ENCODE data around the gene GPR32.
"Not testable (repeated sequence)": the region's sequence is repeated elsewhere in the genome, so short reads cannot be mapped to it uniquely, and the experiment has no call there.

Gene GPR32

GRCh38 chr19:50768277-50768676 is 2.0 kb upstream of the GPR32 start:
- H3K9me3 ChIP-seq (ENCODE audit: control insufficient read depth, insufficient read depth, low read length) = no peaks in the 10 kb centered on the region
- H3K79me2 ChIP-seq (ENCODE audit: control insufficient read depth, low read length) = no peaks in the 10 kb centered on the region
- H3K27ac ChIP-seq (ENCODE audit: low read depth, low read length) = no peak overlapping the region
- no peak overlapping the region for H3K4me3 ChIP-seq (ENCODE audit: low read length)
- no peaks in the 10 kb centered on the region for H3K27me3 ChIP-seq (ENCODE audit: control insufficient read depth, low read length)
- TF ChIP-seq EZH2phosphoT487 (IDR thresholded peaks at IDR 0.05; ENCODE audit: borderline replicate concordance, low read length) = no peak
- H3K4me1 ChIP-seq (ENCODE audit: control insufficient read depth, low read length) = no peaks in the 10 kb centered on the region
- H3F3A ChIP-seq (ENCODE audit: control insufficient read depth, insufficient read depth) = no peaks in the 10 kb centered on the region
- no peaks in the 10 kb centered on the region for H3K9me2 ChIP-seq (replicated peaks; ENCODE audit: control insufficient read depth, low read length)
- no peaks in the 10 kb centered on the region for H4K20me1 ChIP-seq (ENCODE audit: control insufficient read depth, insufficient read depth, low read depth, low read length)
- no peaks in the 10 kb centered on the region for H3K36me3 ChIP-seq (ENCODE audit: control insufficient read depth, low read length)
- no peak overlapping the region for H3K4me2 ChIP-seq (ENCODE audit: low read length)

GRCh38 chr19:50770888-50771287 is 624 bp downstream of the GPR32 start:
- Histone ChIP-seq H3K4me1 (ENCODE audit: control insufficient read depth, low read length) (no peaks in the 10 kb centered on the region), H3F3A (ENCODE audit: control insufficient read depth, insufficient read depth) (no peaks in the 10 kb centered on the region), H3K27me3 (ENCODE audit: control insufficient read depth, low read length) (no peaks in the 10 kb centered on the region), H3K9me3 (ENCODE audit: control insufficient read depth, insufficient read depth, low read length) (no peaks in the 10 kb centered on the region), H3K9me2 (replicated peaks; ENCODE audit: control insufficient read depth, low read length) (no peaks in the 10 kb centered on the region), H4K20me1 (ENCODE audit: control insufficient read depth, insufficient read depth, low read depth, low read length) (no peaks in the 10 kb centered on the region), H3K27ac (ENCODE audit: low read depth, low read length) (no peak overlapping the region), H3K4me2 (ENCODE audit: low read length) (no peak overlapping the region), H3K4me3 (ENCODE audit: low read length) (no peak overlapping the region), H3K36me3 (ENCODE audit: control insufficient read depth, low read length) (no peaks in the 10 kb centered on the region), H3K79me2 (ENCODE audit: control insufficient read depth, low read length) (no peaks in the 10 kb centered on the region)
- no peak for TF ChIP-seq CTCF (IDR thresholded peaks at IDR 0.05; ENCODE audit: low read depth, low read length, poor library complexity, severe bottlenecking)
- no peak for TF ChIP-seq EZH2phosphoT487 (IDR thresholded peaks at IDR 0.05; ENCODE audit: borderline replicate concordance, low read length)

GRCh38 chr19:50772476-50772875 is 2.2 kb downstream of the GPR32 start:
- Histone ChIP-seq H4K20me1 (ENCODE audit: control insufficient read depth, insufficient read depth, low read depth, low read length) (no peaks in the 10 kb centered on the region), H3F3A (ENCODE audit: control insufficient read depth, insufficient read depth) (no peaks in the 10 kb centered on the region), H3K9me2 (replicated peaks; ENCODE audit: control insufficient read depth, low read length) (no peaks in the 10 kb centered on the region), H3K27me3 (ENCODE audit: control insufficient read depth, low read length) (no peaks in the 10 kb centered on the region), H3K27ac (ENCODE audit: low read depth, low read length) (no peak overlapping the region), H3K36me3 (ENCODE audit: control insufficient read depth, low read length) (no peaks in the 10 kb centered on the region), H3K79me2 (ENCODE audit: control insufficient read depth, low read length) (no peaks in the 10 kb centered on the region), H3K4me2 (ENCODE audit: low read length) (no peak overlapping the region), H3K9me3 (ENCODE audit: control insufficient read depth, insufficient read depth, low read length) (no peaks in the 10 kb centered on the region), H3K4me1 (ENCODE audit: control insufficient read depth, low read length) (no peaks in the 10 kb centered on the region), H3K4me3 (ENCODE audit: low read length) (no peak overlapping the region)
- TF ChIP-seq EZH2phosphoT487 (IDR thresholded peaks at IDR 0.05; ENCODE audit: borderline replicate concordance, low read length) = no peak
- TF ChIP-seq CTCF (IDR thresholded peaks at IDR 0.05; ENCODE audit: low read depth, low read length, poor library complexity, severe bottlenecking) = no peak

- H3K4me2 ChIP-seq (ENCODE audit: low read length); H3K9me3 ChIP-seq (ENCODE audit: control insufficient read depth, insufficient read depth, low read length); H3K27me3 ChIP-seq (ENCODE audit: control insufficient read depth, low read length): not testable (repeated sequence)
Observed at GRCh38 chr19:50772912-50773311, 2.6 kb downstream of the GPR32 start.

GRCh38 chr19:50773454-50773853 is 3.2 kb downstream of the GPR32 start:
- H3K4me3 ChIP-seq (ENCODE audit: low read length); H3K27ac ChIP-seq (ENCODE audit: low read depth, low read length); H3K36me3 ChIP-seq (ENCODE audit: control insufficient read depth, low read length); H3K4me2 ChIP-seq (ENCODE audit: low read length); H4K20me1 ChIP-seq (ENCODE audit: control insufficient read depth, insufficient read depth, low read depth, low read length); H3K79me2 ChIP-seq (ENCODE audit: control insufficient read depth, low read length); H3K9me3 ChIP-seq (ENCODE audit: control insufficient read depth, insufficient read depth, low read length); H3F3A ChIP-seq (ENCODE audit: control insufficient read depth, insufficient read depth); H3K9me2 ChIP-seq (replicated peaks; ENCODE audit: control insufficient read depth, low read length); H3K4me1 ChIP-seq (ENCODE audit: control insufficient read depth, low read length); H3K27me3 ChIP-seq (ENCODE audit: control insufficient read depth, low read length): not testable (repeated sequence)

More at GRCh38 chr19:50772912-50773311, 2.6 kb downstream of the GPR32 start:
- H3K27ac ChIP-seq (ENCODE audit: low read depth, low read length); H3K36me3 ChIP-seq (ENCODE audit: control insufficient read depth, low read length); H3F3A ChIP-seq (ENCODE audit: control insufficient read depth, insufficient read depth); H4K20me1 ChIP-seq (ENCODE audit: control insufficient read depth, insufficient read depth, low read depth, low read length); H3K4me3 ChIP-seq (ENCODE audit: low read length); H3K9me2 ChIP-seq (replicated peaks; ENCODE audit: control insufficient read depth, low read length); H3K79me2 ChIP-seq (ENCODE audit: control insufficient read depth, low read length); H3K4me1 ChIP-seq (ENCODE audit: control insufficient read depth, low read length): not testable (repeated sequence)
